ENCODE data around the gene TUNAR. TPM values are rescaled to one million over a fixed set of nuclear protein-coding genes. Genes with fewer than 3 reads are reported as not detected.

Gene TUNAR
- total and polyA plus RNA-seq, 9 of the 15 experiments (the other 6 are each of a cell fraction or from before 2014, with no cell fraction given): not detected

DNA sequence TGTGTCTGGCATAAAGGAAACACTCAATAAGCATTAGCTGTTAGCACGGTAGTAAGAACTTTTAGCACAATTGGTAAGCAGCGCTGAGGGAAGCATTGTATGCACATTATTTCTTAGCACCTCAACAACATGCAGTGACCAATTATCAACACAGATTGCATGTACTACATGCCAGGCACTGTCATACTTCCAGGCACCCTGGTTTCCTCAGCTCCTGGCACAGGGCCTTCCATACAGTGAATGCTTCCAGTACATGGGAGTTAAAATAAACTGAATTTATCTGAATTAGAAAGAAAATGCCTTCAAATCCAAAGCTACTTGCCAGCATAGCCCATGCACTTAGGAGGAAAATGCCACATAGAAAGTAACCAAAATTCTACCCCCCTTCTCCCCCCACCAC is 59.4 kb downstream of the TUNAR start:
- WGBS (ENCODE audit: insufficient coverage, low coverage, missing lambda C conversion rate): 0% methylated on average over 2 of the region's 2 CpGs
- POLR2A ChIA-PET: no interaction called here
- H3K4me3 ChIP-seq: no peak overlapping the region
- TF ChIP-seq STAT5A (IDR thresholded peaks at IDR 0.05; ENCODE audit: borderline replicate concordance, low read length) (no peak), KAT8 (IDR thresholded peaks at IDR 0.05; ENCODE audit: low read depth) (no peak), SMARCA4 (IDR thresholded peaks at IDR 0.05) (no peak), NR4A1 (CRISPR knock-in tag; IDR thresholded peaks at IDR 0.05) (no peak), NR4A1 (tag; IDR thresholded peaks at IDR 0.05) (no peak), BHLHE40 (IDR thresholded peaks at IDR 0.05; ENCODE audit: low read length) (no peak), TCFL5 (CRISPR knock-in tag; conservative IDR thresholded peaks at IDR 0.05) (no peak), PRMT5 (CRISPR knock-in tag; IDR thresholded peaks at IDR 0.05) (no peak), JUND (IDR thresholded peaks at IDR 0.05; ENCODE audit: borderline replicate concordance, low read depth, low read length) (no peak), JUND (tag; IDR thresholded peaks at IDR 0.05; ENCODE audit: borderline replicate concordance, low read depth, low read length) (no peak), CBX1 (IDR thresholded peaks at IDR 0.05; ENCODE audit: low read depth) (no peak)
- TF ChIP-seq, protein P1, sequence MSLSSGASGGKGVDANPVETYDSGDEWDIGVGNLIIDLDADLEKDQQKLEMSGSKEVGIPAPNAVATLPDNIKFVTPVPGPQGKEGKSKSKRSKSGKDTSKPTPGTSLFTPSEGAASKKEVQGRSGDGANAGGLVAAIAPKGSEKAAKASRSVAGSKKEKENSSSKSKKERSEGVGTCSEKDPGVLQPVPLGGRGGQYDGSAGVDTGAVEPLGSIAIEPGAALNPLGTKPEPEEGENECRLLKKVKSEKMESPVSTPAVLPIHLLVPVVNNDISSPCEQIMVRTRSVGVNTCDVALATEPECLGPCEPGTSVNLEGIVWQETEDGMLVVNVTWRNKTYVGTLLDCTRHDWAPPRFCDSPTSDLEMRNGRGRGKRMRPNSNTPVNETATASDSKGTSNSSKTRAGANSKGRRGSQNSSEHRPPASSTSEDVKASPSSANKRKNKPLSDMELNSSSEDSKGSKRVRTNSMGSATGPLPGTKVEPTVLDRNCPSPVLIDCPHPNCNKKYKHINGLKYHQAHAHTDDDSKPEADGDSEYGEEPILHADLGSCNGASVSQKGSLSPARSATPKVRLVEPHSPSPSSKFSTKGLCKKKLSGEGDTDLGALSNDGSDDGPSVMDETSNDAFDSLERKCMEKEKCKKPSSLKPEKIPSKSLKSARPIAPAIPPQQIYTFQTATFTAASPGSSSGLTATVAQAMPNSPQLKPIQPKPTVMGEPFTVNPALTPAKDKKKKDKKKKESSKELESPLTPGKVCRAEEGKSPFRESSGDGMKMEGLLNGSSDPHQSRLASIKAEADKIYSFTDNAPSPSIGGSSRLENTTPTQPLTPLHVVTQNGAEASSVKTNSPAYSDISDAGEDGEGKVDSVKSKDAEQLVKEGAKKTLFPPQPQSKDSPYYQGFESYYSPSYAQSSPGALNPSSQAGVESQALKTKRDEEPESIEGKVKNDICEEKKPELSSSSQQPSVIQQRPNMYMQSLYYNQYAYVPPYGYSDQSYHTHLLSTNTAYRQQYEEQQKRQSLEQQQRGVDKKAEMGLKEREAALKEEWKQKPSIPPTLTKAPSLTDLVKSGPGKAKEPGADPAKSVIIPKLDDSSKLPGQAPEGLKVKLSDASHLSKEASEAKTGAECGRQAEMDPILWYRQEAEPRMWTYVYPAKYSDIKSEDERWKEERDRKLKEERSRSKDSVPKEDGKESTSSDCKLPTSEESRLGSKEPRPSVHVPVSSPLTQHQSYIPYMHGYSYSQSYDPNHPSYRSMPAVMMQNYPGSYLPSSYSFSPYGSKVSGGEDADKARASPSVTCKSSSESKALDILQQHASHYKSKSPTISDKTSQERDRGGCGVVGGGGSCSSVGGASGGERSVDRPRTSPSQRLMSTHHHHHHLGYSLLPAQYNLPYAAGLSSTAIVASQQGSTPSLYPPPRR (CRISPR knock-in tag; IDR thresholded peaks at IDR 0.05; ENCODE audit: borderline replicate concordance): no peak
- TF ChIP-seq, protein P2, sequence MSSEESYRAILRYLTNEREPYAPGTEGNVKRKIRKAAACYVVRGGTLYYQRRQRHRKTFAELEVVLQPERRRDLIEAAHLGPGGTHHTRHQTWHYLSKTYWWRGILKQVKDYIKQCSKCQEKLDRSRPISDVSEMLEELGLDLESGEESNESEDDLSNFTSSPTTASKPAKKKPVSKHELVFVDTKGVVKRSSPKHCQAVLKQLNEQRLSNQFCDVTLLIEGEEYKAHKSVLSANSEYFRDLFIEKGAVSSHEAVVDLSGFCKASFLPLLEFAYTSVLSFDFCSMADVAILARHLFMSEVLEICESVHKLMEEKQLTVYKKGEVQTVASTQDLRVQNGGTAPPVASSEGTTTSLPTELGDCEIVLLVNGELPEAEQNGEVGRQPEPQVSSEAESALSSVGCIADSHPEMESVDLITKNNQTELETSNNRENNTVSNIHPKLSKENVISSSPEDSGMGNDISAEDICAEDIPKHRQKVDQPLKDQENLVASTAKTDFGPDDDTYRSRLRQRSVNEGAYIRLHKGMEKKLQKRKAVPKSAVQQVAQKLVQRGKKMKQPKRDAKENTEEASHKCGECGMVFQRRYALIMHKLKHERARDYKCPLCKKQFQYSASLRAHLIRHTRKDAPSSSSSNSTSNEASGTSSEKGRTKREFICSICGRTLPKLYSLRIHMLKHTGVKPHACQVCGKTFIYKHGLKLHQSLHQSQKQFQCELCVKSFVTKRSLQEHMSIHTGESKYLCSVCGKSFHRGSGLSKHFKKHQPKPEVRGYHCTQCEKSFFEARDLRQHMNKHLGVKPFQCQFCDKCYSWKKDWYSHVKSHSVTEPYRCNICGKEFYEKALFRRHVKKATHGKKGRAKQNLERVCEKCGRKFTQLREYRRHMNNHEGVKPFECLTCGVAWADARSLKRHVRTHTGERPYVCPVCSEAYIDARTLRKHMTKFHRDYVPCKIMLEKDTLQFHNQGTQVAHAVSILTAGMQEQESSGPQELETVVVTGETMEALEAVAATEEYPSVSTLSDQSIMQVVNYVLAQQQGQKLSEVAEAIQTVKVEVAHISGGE (CRISPR knock-in tag; IDR thresholded peaks at IDR 0.05): no peak
- TF ChIP-seq, protein P3, sequence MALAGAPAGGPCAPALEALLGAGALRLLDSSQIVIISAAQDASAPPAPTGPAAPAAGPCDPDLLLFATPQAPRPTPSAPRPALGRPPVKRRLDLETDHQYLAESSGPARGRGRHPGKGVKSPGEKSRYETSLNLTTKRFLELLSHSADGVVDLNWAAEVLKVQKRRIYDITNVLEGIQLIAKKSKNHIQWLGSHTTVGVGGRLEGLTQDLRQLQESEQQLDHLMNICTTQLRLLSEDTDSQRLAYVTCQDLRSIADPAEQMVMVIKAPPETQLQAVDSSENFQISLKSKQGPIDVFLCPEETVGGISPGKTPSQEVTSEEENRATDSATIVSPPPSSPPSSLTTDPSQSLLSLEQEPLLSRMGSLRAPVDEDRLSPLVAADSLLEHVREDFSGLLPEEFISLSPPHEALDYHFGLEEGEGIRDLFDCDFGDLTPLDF (CRISPR knock-in tag; IDR thresholded peaks at IDR 0.05): no peak

More for the DNA sequence above, 59.4 kb downstream of the TUNAR start:
- Histone ChIP-seq H3K9ac (ENCODE audit: insufficient read depth in 1 of 2, low read depth in 2 of 2, low read length in 2 of 2) (no peak overlapping the region), H4K20me1 (replicated peaks; ENCODE audit: control insufficient read depth, insufficient read depth, low read length) (no peaks in the 10 kb centered on the region), H3K9me3 (replicated peaks; ENCODE audit: control insufficient read depth, insufficient read depth, low read depth, low read length) (no peaks in the 10 kb centered on the region), H3K4me2 (ENCODE audit: insufficient read depth, low read length) (no peak overlapping the region), H3K9me1 (ENCODE audit: control insufficient read depth, insufficient read depth, low read length) (no peaks in the 10 kb centered on the region), H2AFZ (ENCODE audit: low read depth, low read length) (no peak overlapping the region), H3K36me3 (ENCODE audit: control insufficient read depth, insufficient read depth, low read length) (no peaks in the 10 kb centered on the region), H3K27ac (ENCODE audit: extremely low read depth, low read depth, low read length) (no peak overlapping the region), H3K79me2 (ENCODE audit: control insufficient read depth, insufficient read depth, low read length) (no peaks in the 10 kb centered on the region), H3K4me1 (replicated peaks in 1 of 2; ENCODE audit: control insufficient read depth in 2 of 2, insufficient read depth in 2 of 2, low read length in 2 of 2) (no peaks in the 10 kb centered on the region), H3K27me3 (ENCODE audit: control insufficient read depth in 2 of 2, insufficient read depth in 2 of 2, low read length in 2 of 2) (no peaks in the 10 kb centered on the region)
- no TSS peak for BruUV-seq (replicated peaks)
- intact Hi-C loops (cut with micrococcal nuclease) (no loop called here), in situ Hi-C loops (cut with MboI) (no loop called here)
- FAIRE-seq (no peak), ATAC-seq (no peak), DNase-seq (ENCODE audit: extremely low read depth in 1 of 4, low spot score in 3 of 4) (no peak)
- CTCF ChIA-PET (ENCODE audit: low intra/inter-chr PET ratio): no interaction called here
